Peyer's patch (tissue), 4 donors: ENCODE data around the gene DARS1.
"Not testable (repeated sequence)": the region's sequence is repeated elsewhere in the genome, so short reads cannot be mapped to it uniquely, and the experiment has no call there.

Source experiments
- CTCF ChIP-seq, 6 experiments: fragments of 450-650 bp in 4 of 6; fragments of 200-600 bp in 2 of 6; sonication (generic) in 1 of 6; IDR thresholded peaks; one replicate each; pipeline ENCODE4 v1.5.1; 2017 to 2019; ENCODE audit warnings: antibody characterized with exemption in 6 of 6, mild to moderate bottlenecking in 3 of 6, moderate library complexity in 1 of 6
- POLR2A ChIP-seq, 2 donors: fragments of 450-650 bp; IDR thresholded peaks; one replicate each; pipeline ENCODE4 v1.5.1; 2017; ENCODE audit warnings: antibody characterized with exemption in 2 of 2, mild to moderate bottlenecking in 2 of 2, moderate library complexity in 2 of 2

- TF ChIP-seq POLR2A, CTCF (IDR thresholded peaks at IDR 0.05): not testable (repeated sequence)
Measured at GRCh38 chr2:135964404-135964803, 21.0 kb downstream of the DARS1 start.
